ENCODE measurements around the gene ORAI2.
"Not testable (repeated sequence)": the region's sequence is repeated elsewhere in the genome, so short reads cannot be mapped to it uniquely, and the experiment has no call there.

Gene ORAI2

GRCh38 chr7:102493220-102493935, 60.0 kb downstream of the ORAI2 start:
- not testable (repeated sequence) for DNase-seq (ENCODE audit: insufficient read length, low spot score); FAIRE-seq

- DNase-seq (ENCODE audit: insufficient read length, low spot score); FAIRE-seq: not testable (repeated sequence)
Observed at GRCh38 chr7:102494026-102494425, 60.7 kb downstream of the ORAI2 start.

GRCh38 chr7:102494473-102495149, 61.2 kb downstream of the ORAI2 start:
- FAIRE-seq; DNase-seq (ENCODE audit: insufficient read length, low spot score): not testable (repeated sequence)

- not testable (repeated sequence) for DNase-seq (ENCODE audit: insufficient read length, low spot score); FAIRE-seq
Observed at GRCh38 chr7:102496861-102497260, 63.5 kb downstream of the ORAI2 start.

GRCh38 chr7:102497308-102497707, 63.9 kb downstream of the ORAI2 start:
- not testable (repeated sequence) for DNase-seq (ENCODE audit: insufficient read length, low spot score); FAIRE-seq

GRCh38 chr7:102498321-102498720, 64.9 kb downstream of the ORAI2 start:
- not testable (repeated sequence) for FAIRE-seq; DNase-seq (ENCODE audit: insufficient read length, low spot score)

- not testable (repeated sequence) for FAIRE-seq; DNase-seq (ENCODE audit: insufficient read length, low spot score)
Observed at GRCh38 chr7:102503141-102503540, 69.8 kb downstream of the ORAI2 start.

GRCh38 chr7:102505298-102506185, 72.2 kb downstream of the ORAI2 start:
- FAIRE-seq; DNase-seq (ENCODE audit: insufficient read length, low spot score): not testable (repeated sequence)

Measured in GM19239 (cell line).